ENCODE data around the gene ADAMTS2. TPM values are rescaled to one million over a fixed set of nuclear protein-coding genes. Genes with fewer than 3 reads are reported as not detected.
A peak's percentile ranks its signal among the peaks of the same experiment; 100 is the strongest.

ADAMTS2 gene
- total RNA-seq, 4 donors from 2014 or later, result 39.5 to 61.9 (median 56.4) TPM

GRCh38 chr5:179331591-179332375 lies 13.5 kb downstream of the ADAMTS2 start:
- no peak for DNase-seq (ENCODE audit: low spot score)
- no peak for TF ChIP-seq CTCF (IDR thresholded peaks at IDR 0.05)
- no peak for ATAC-seq (ENCODE audit: low FRiP score)

- ATAC-seq (ENCODE audit: low FRiP score) (no peak), DNase-seq (ENCODE audit: low spot score) (no peak)
- no peak for TF ChIP-seq CTCF (IDR thresholded peaks at IDR 0.05)
Observed at GRCh38 chr5:179330186-179330900, 14.9 kb downstream of the ADAMTS2 start.

- ATAC-seq (ENCODE audit: low FRiP score), result no peak
- no peak for DNase-seq (ENCODE audit: low spot score)
- TF ChIP-seq CTCF (IDR thresholded peaks at IDR 0.05), result no peak
Observed at GRCh38 chr5:179328291-179328690, 17.0 kb downstream of the ADAMTS2 start.

GRCh38 chr5:179327021-179327735 lies 18.1 kb downstream of the ADAMTS2 start:
- TF ChIP-seq CTCF (IDR thresholded peaks at IDR 0.05), result no peak
- DNase-seq (ENCODE audit: low spot score) (peak; percentile 18), ATAC-seq (ENCODE audit: low FRiP score) (no peak)

- no peak for DNase-seq (ENCODE audit: low spot score)
- TF ChIP-seq CTCF (IDR thresholded peaks at IDR 0.05), result no peak
- peak; percentile 42 for ATAC-seq (ENCODE audit: low FRiP score)
Observed at GRCh38 chr5:179326122-179326927, 18.9 kb downstream of the ADAMTS2 start.

GRCh38 chr5:179325296-179326031 lies 19.8 kb downstream of the ADAMTS2 start:
- TF ChIP-seq CTCF (IDR thresholded peaks at IDR 0.05), result no peak
- ATAC-seq (ENCODE audit: low FRiP score), result peak; percentile 19
- no peak for DNase-seq (ENCODE audit: low spot score)
